ENCODE data around the gene MESD. TPM values are rescaled to one million over a fixed set of nuclear protein-coding genes. Genes with fewer than 3 reads are reported as not detected.
"Not testable (repeated sequence)": the region's sequence is repeated elsewhere in the genome, so short reads cannot be mapped to it uniquely, and the experiment has no call there.

MESD gene
- total and polyA plus RNA-seq, 3 experiments from 2014 or later, result 25.7 to 35.5 (median 30.5) TPM

- H3K36me3 Mint-ChIP-seq, result peaks cover 15 to 71% (median 31%) of the 10 kb centered on the region in 3 donors
- CTCF ChIA-PET, result interaction anchor here (1.3 kb wide), 1 partner anchor 14 kb away, joined by 4 read pairs; no protein-coding TSS in a partner anchor
- H3K9me3 ChIP-seq (ENCODE audit: low read length); H3K4me1 ChIP-seq (ENCODE audit: insufficient read depth, low read length); H3K27me3 Mint-ChIP-seq; H3K36me3 ChIP-seq (ENCODE audit: insufficient read depth, low read length); H3K4me3 ChIP-seq (ENCODE audit: low read length); H3K27ac ChIP-seq (ENCODE audit: low read depth, low read length); POLR2A ChIA-PET; H3K9me3 Mint-ChIP-seq; H3K27me3 ChIP-seq (ENCODE audit: insufficient read depth, low read length, poor library complexity, severe bottlenecking); H3K4me1 Mint-ChIP-seq; H3K4me3 Mint-ChIP-seq: not testable (repeated sequence)
- peak overlapping the region in 2 of 8 donors; percentile 18 to 43 for H3K27ac Mint-ChIP-seq
- peak in 1 of 5 donors; percentile 49 for DNase-seq
Observed at GRCh38 chr15:80955571-80956452, 33.8 kb downstream of the MESD start.

- Histone ChIP-seq H3K9me3 (ENCODE audit: low read length) (no peaks in the 10 kb centered on the region), H3K36me3 (ENCODE audit: insufficient read depth, low read length) (peaks cover 8% of the 10 kb centered on the region), H3K27ac (ENCODE audit: low read depth, low read length) (no peak overlapping the region), H3K4me1 (ENCODE audit: insufficient read depth, low read length) (no peaks in the 10 kb centered on the region), H3K4me3 (ENCODE audit: low read length) (no peak overlapping the region), H3K27me3 (ENCODE audit: insufficient read depth, low read length, poor library complexity, severe bottlenecking) (no peaks in the 10 kb centered on the region)
- Mint-ChIP-seq H3K27me3 (no peaks in the 10 kb centered on the region), H3K4me1 (peaks cover 0 to 7% (median 4%) of the 10 kb centered on the region in 3 donors), H3K9me3 (no peaks in the 10 kb centered on the region), H3K4me3 (no peak overlapping the region), H3K36me3 (peaks cover 7 to 74% (median 29%) of the 10 kb centered on the region in 3 donors), H3K27ac (no peak overlapping the region)
- ChIA-PET CTCF (interaction anchor here (1.3 kb wide), 1 partner anchor 16 kb away, joined by 4 read pairs; no protein-coding TSS in a partner anchor), POLR2A (no interaction called here)
- DNase-seq, result no peak
Observed at GRCh38 chr15:80953953-80954778, 35.5 kb downstream of the MESD start.

GRCh38 chr15:80953001-80953952 lies 36.3 kb downstream of the MESD start:
- Mint-ChIP-seq H3K27ac (peak overlapping the region in 2 of 8 donors; percentile 15 to 39), H3K9me3 (no peaks in the 10 kb centered on the region), H3K4me1 (peaks cover 0 to 4% (median 4%) of the 10 kb centered on the region in 3 donors), H3K4me3 (no peak overlapping the region), H3K36me3 (peaks cover 0 to 75% (median 26%) of the 10 kb centered on the region in 3 donors), H3K27me3 (no peaks in the 10 kb centered on the region)
- Histone ChIP-seq H3K36me3 (ENCODE audit: insufficient read depth, low read length) (peaks cover 10% of the 10 kb centered on the region), H3K4me1 (ENCODE audit: insufficient read depth, low read length) (no peaks in the 10 kb centered on the region), H3K27me3 (ENCODE audit: insufficient read depth, low read length, poor library complexity, severe bottlenecking) (no peaks in the 10 kb centered on the region), H3K9me3 (ENCODE audit: low read length) (no peaks in the 10 kb centered on the region), H3K27ac (ENCODE audit: low read depth, low read length) (no peak overlapping the region), H3K4me3 (ENCODE audit: low read length) (no peak overlapping the region)
- CTCF ChIA-PET, result interaction anchor here (1.6 kb wide), 1 partner anchor 15 kb away, joined by 5 read pairs; no protein-coding TSS in a partner anchor
- no peak for DNase-seq
- POLR2A ChIA-PET, result no interaction called here

- ChIA-PET POLR2A (no interaction called here), CTCF (interaction anchor here (1.6 kb wide), 1 partner anchor 16 kb away, joined by 5 read pairs; no protein-coding TSS in a partner anchor)
- Histone ChIP-seq H3K27me3 (ENCODE audit: insufficient read depth, low read length, poor library complexity, severe bottlenecking) (no peaks in the 10 kb centered on the region), H3K9me3 (ENCODE audit: low read length) (no peaks in the 10 kb centered on the region), H3K27ac (ENCODE audit: low read depth, low read length) (no peak overlapping the region), H3K4me1 (ENCODE audit: insufficient read depth, low read length) (no peaks in the 10 kb centered on the region), H3K36me3 (ENCODE audit: insufficient read depth, low read length) (peaks cover 20% of the 10 kb centered on the region), H3K4me3 (ENCODE audit: low read length) (no peak overlapping the region)
- no peak for DNase-seq
- no peak overlapping the region for H3K4me3 Mint-ChIP-seq
- no peaks in the 10 kb centered on the region for H3K27me3 Mint-ChIP-seq
- no peaks in the 10 kb centered on the region for H3K9me3 Mint-ChIP-seq
- H3K36me3 Mint-ChIP-seq, result peaks cover 0 to 79% (median 32%) of the 10 kb centered on the region in 3 donors
- H3K4me1 Mint-ChIP-seq, result peaks cover 0 to 4% (median 2%) of the 10 kb centered on the region in 3 donors
- no peak overlapping the region for H3K27ac Mint-ChIP-seq
Observed at GRCh38 chr15:80951941-80952340, 37.7 kb downstream of the MESD start.

GRCh38 chr15:80950291-80951078 lies 39.1 kb downstream of the MESD start:
- H3K36me3 Mint-ChIP-seq, result peaks cover 0 to 87% (median 29%) of the 10 kb centered on the region in 3 donors
- POLR2A ChIA-PET, result no interaction called here
- Histone ChIP-seq H3K9me3 (ENCODE audit: low read length) (no peaks in the 10 kb centered on the region), H3K36me3 (ENCODE audit: insufficient read depth, low read length) (peaks cover 21% of the 10 kb centered on the region), H3K27ac (ENCODE audit: low read depth, low read length) (no peak overlapping the region), H3K4me1 (ENCODE audit: insufficient read depth, low read length) (no peaks in the 10 kb centered on the region), H3K27me3 (ENCODE audit: insufficient read depth, low read length, poor library complexity, severe bottlenecking) (no peaks in the 10 kb centered on the region), H3K4me3 (ENCODE audit: low read length) (no peak overlapping the region)
- no peak for DNase-seq
- H3K9me3 Mint-ChIP-seq, result no peaks in the 10 kb centered on the region
- H3K27me3 Mint-ChIP-seq, result no peaks in the 10 kb centered on the region
- CTCF ChIA-PET, result interaction anchor here (1.4 to 2.4 kb wide), 2 partner anchors 11 to 19 kb away, joined by 3 to 6 read pairs; no protein-coding TSS in a partner anchor
- H3K27ac Mint-ChIP-seq, result no peak overlapping the region
- H3K4me3 Mint-ChIP-seq, result no peak overlapping the region
- no peaks in the 10 kb centered on the region for H3K4me1 Mint-ChIP-seq

GRCh38 chr15:80949756-80950155 lies 39.9 kb downstream of the MESD start:
- no peaks in the 10 kb centered on the region for H3K4me1 ChIP-seq (ENCODE audit: insufficient read depth, low read length)
- no peaks in the 10 kb centered on the region for H3K9me3 ChIP-seq (ENCODE audit: low read length)
- peaks cover 21% of the 10 kb centered on the region for H3K36me3 ChIP-seq (ENCODE audit: insufficient read depth, low read length)
- DNase-seq, result no peak
- Mint-ChIP-seq H3K4me1 (no peaks in the 10 kb centered on the region), H3K9me3 (no peaks in the 10 kb centered on the region), H3K4me3 (no peak overlapping the region), H3K36me3 (peaks cover 0 to 88% (median 28%) of the 10 kb centered on the region in 3 donors), H3K27me3 (no peaks in the 10 kb centered on the region), H3K27ac (no peak overlapping the region)
- ChIA-PET POLR2A (no interaction called here), CTCF (interaction anchor here (1.4 to 2.4 kb wide), 2 partner anchors 10 to 20 kb away, joined by 3 to 6 read pairs; no protein-coding TSS in a partner anchor)
- no peaks in the 10 kb centered on the region for H3K27me3 ChIP-seq (ENCODE audit: insufficient read depth, low read length, poor library complexity, severe bottlenecking)
- H3K4me3 ChIP-seq (ENCODE audit: low read length), result no peak overlapping the region
- H3K27ac ChIP-seq (ENCODE audit: low read depth, low read length), result no peak overlapping the region

Measured in CD8-positive, alpha-beta memory T cell (primary cell).